ENCODE data around the gene CCNQ.

CCNQ gene

DNA sequence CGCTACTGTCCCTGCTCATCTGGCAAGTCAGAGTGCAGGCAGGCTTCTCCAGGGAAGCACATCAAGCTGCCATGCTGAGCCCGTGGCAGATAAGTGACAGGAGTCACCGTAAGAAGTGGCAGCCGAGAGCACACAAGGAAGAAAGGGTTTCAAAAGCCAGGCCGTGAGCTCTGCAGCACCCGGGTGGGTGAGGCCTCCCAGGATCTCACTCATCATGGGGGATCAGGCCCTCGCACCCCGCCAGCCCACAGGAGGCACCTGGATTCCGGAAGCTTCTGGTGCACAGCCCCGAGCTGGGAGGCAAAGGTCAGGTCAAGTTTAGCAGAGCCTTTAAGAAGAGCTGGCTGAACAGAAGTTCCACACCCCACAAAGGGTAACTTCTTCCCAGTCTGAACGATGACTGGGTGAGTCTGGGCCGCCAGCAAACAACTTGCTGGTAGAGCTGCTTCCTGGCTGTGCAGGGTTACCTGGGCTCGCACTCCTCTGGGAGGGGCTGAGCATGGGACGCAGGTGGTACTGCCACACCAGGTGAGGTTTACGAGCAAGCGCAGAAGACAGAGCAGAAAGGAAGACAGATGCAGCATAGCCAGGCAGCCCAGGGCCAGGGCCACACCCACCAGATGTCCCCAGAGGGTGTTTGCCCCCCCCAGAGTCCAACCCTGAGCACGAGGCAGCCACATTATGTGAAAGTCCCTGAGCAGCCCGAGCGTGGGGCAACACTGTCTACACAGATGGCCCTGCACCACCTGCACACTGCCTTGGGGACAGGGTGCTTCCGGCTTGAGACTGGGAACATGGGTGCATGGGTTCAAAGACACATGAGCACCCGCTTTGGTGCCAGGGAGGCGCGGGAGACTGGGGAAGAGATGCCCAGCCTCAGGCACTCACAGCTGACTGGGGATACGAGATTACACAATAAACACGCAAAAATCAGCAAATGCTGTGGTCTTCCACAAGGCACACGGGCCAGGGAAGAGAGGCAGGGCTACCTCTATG, 7.7 kb downstream of the CCNQ start:
- no peak overlapping the region for H3K27ac ChIP-seq
- TF ChIP-seq ZFX (IDR thresholded peaks at IDR 0.05) = no peak
- TF ChIP-seq, protein P1, sequence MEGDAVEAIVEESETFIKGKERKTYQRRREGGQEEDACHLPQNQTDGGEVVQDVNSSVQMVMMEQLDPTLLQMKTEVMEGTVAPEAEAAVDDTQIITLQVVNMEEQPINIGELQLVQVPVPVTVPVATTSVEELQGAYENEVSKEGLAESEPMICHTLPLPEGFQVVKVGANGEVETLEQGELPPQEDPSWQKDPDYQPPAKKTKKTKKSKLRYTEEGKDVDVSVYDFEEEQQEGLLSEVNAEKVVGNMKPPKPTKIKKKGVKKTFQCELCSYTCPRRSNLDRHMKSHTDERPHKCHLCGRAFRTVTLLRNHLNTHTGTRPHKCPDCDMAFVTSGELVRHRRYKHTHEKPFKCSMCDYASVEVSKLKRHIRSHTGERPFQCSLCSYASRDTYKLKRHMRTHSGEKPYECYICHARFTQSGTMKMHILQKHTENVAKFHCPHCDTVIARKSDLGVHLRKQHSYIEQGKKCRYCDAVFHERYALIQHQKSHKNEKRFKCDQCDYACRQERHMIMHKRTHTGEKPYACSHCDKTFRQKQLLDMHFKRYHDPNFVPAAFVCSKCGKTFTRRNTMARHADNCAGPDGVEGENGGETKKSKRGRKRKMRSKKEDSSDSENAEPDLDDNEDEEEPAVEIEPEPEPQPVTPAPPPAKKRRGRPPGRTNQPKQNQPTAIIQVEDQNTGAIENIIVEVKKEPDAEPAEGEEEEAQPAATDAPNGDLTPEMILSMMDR (conservative IDR thresholded peaks at IDR 0.05) = no peak

- TF ChIP-seq ZFX (IDR thresholded peaks at IDR 0.05) = no peak
- TF ChIP-seq, protein P1 (conservative IDR thresholded peaks at IDR 0.05) = no peak
- H3K27ac ChIP-seq = no peak overlapping the region
These were observed 10.0 kb downstream of the CCNQ start for GRCh38 chrX:153588782-153589446.

DNA sequence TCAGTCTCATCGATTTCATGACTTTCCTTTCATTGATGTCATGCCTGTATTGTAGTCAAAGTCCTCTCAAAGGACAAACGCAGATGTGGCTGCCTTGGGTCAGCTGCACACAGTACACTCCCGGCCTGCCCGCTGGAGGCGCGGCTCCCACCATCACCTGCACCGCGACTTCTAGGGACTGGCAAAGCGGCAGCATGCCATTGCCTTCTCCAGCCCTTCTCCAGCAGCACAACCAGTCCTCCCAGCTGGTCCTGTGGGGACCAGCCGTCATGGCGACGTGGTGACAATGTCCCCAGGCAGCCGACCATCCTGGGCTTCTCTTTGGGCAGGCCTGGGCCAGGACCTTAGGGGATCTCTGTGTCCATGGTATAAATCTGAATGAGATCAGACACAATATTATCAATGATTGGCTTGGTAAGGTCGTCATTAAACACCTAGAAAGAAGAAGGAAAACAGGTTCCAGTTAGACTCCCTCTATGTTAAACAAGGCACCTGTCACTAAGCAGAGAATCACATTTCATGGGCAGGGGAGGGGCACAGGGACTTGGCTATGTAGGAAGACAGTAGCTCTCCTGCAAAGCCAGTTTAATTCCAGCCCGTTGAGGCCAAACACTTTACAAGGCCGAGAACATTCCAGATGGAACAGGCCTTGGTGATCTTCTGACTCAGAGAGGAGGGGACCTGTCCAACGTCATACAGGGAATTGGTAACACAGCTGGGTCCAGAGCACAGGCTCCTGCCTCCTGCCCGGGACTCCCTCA, 10.7 kb downstream of the CCNQ start:
- H3K27ac ChIP-seq = no peak overlapping the region
- no peak for TF ChIP-seq ZFX (IDR thresholded peaks at IDR 0.05)
- TF ChIP-seq, protein P1 (conservative IDR thresholded peaks at IDR 0.05) = no peak

DNA sequence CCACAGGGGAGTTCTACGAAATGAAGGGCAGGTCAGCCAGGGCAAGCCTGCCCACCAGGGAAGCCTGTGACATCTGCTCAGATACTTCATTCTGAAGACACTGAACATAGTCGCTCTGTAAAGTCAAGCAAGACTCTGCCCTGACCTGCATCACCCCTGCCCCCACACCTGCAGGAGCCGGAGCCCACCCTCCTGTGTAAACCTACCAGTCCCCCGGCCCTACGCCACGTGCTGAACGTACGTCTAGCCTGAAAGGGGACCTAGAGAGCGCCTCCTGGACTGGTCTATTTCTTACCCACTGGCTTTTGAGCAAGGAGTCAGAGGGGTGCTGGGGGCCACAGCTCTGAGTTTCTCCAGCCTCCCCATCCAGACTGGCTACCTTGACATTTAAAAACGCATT, 11.6 kb downstream of the CCNQ start:
- TF ChIP-seq, protein P1 (conservative IDR thresholded peaks at IDR 0.05) = no peak
- no peak for TF ChIP-seq ZFX (IDR thresholded peaks at IDR 0.05)
- no peak overlapping the region for H3K27ac ChIP-seq

DNA sequence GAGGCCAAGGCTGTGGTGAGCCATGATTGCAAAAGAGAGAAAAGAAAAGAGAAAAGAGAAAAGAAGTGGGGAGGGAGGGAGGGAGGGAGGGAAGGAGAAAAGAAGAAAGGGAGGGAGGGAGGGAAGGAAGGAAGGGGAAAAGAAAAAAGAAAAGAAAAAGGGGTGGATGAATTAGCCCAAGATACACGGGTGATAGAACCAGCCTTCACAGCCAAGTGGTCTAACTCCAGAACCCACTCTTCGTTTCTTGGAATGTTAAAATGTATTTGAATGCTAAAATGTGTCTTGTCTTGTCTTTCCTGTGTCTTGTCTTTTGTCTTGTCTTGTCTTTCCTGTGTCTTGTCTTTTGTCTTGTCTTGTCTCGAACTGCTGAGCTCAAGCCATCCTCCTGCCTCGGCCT, 13.1 kb downstream of the CCNQ start:
- no peak for TF ChIP-seq ZFX (IDR thresholded peaks at IDR 0.05)
- TF ChIP-seq, protein P1 (conservative IDR thresholded peaks at IDR 0.05) = no peak

GRCh38 chrX:153583433-153583832, 15.5 kb downstream of the CCNQ start:
- TF ChIP-seq ZFX (IDR thresholded peaks at IDR 0.05) = no peak
- TF ChIP-seq, protein P1 (conservative IDR thresholded peaks at IDR 0.05) = no peak
- H3K27ac ChIP-seq = no peak overlapping the region

More for the DNA sequence above, 13.1 kb downstream of the CCNQ start:
- H3K27ac ChIP-seq = no peak overlapping the region
